Naive thymus-derived CD8-positive, alpha-beta T cell (primary cell): Measurements from ENCODE around the gene TXNRD1. TPM values are rescaled to one million over a fixed set of nuclear protein-coding genes. Genes with fewer than 3 reads are reported as not detected.
"Not testable (repeated sequence)": the region's sequence is repeated elsewhere in the genome, so short reads cannot be mapped to it uniquely, and the experiment has no call there.

Source experiments
- ATAC-seq, 2 donors: fragments of 150-1000 bp; cut with Tn5 transposase in 1 of 2; sonication (Bioruptor Pico), chemical (Tn5 transposase) in 1 of 2; 1 replicate in 1 of 2; 2 replicates in 1 of 2; pipeline ENCODE4 v1.10.0; 2021; ENCODE audit warnings: mild to moderate bottlenecking in 2 of 2, moderate library complexity in 2 of 2
- POLR2A ChIA-PET: fragments of 350-600 bp; sonication (Branson Sonifier 250); formaldehyde crosslinking; loops from one replicate; lab custom pipeline; 2021; ENCODE audit warnings: antibody characterized with exemption; lab: Charles Lee
- DNase-seq, 10 donors: peaks; one replicate each; pipeline versions ENCODE4 v3.0.0 to v3.0.0-alpha.2; 2020 to 2022
- H3K27ac Mint-ChIP-seq, 10 donors: one replicate each; pipeline ENCODE4 v1.8.0; 2020 to 2022; ENCODE audit warnings: mild to moderate bottlenecking in 10 of 10, mixed read lengths in 10 of 10, moderate library complexity in 4 of 10, inconsistent platforms in 1 of 10
- H3K27me3 Mint-ChIP-seq, 5 donors: one replicate each; pipeline ENCODE4 v1.8.0; 2021 to 2022; ENCODE audit warnings: mixed read lengths in 5 of 5
- H3K36me3 Mint-ChIP-seq, 3 donors: one replicate each; pipeline ENCODE4 v1.8.0; 2020 to 2022; ENCODE audit warnings: mixed read lengths in 3 of 3, mild to moderate bottlenecking in 2 of 3, inconsistent platforms in 1 of 3
- H3K4me1 Mint-ChIP-seq, 4 donors: one replicate each; pipeline ENCODE4 v1.8.0; 2021 to 2022; ENCODE audit warnings: mixed read lengths in 4 of 4
- H3K4me3 Mint-ChIP-seq, 10 donors: one replicate each; pipeline ENCODE4 v1.8.0; 2020 to 2022; ENCODE audit warnings: mild to moderate bottlenecking in 10 of 10, mixed read lengths in 10 of 10, moderate library complexity in 6 of 10, inconsistent platforms in 1 of 10
- H3K9me3 Mint-ChIP-seq, 9 donors: one replicate each; pipeline ENCODE4 v1.8.0; 2020 to 2022; ENCODE audit warnings: mixed read lengths in 9 of 9, mild to moderate bottlenecking in 3 of 9, inconsistent platforms in 1 of 9, moderate library complexity in 1 of 9
- polyA plus RNA-seq, 3 donors: library from polyadenylated mRNA; unstranded; fragments of 300-500 nt; fragmentation: Illumina TruSeq; gene quantifications; one replicate each; pipeline ENCODE4 v1.2.3, GENCODE V29; 2021
- total RNA-seq, 8 experiments: library from RNA in 2 of 8; stranded (reverse) in 2 of 8; gene quantifications; one replicate each; pipeline ENCODE4 v1.2.3 and lab custom pipeline; 2021 to 2026

TXNRD1 gene
- total RNA-seq (100 to 1,000 TPM in 1 of 2 experiments, 10 to 100 TPM in 1; 90.8 to 102 TPM), polyA plus RNA-seq (10 to 100 TPM; 18.7 to 29.6 (median 25.0) TPM), total RNA-seq (lab: John Stamatoyannopoulos, UW) (37.8 to 746 (median 189) reads per million in 6 experiments)

DNA sequence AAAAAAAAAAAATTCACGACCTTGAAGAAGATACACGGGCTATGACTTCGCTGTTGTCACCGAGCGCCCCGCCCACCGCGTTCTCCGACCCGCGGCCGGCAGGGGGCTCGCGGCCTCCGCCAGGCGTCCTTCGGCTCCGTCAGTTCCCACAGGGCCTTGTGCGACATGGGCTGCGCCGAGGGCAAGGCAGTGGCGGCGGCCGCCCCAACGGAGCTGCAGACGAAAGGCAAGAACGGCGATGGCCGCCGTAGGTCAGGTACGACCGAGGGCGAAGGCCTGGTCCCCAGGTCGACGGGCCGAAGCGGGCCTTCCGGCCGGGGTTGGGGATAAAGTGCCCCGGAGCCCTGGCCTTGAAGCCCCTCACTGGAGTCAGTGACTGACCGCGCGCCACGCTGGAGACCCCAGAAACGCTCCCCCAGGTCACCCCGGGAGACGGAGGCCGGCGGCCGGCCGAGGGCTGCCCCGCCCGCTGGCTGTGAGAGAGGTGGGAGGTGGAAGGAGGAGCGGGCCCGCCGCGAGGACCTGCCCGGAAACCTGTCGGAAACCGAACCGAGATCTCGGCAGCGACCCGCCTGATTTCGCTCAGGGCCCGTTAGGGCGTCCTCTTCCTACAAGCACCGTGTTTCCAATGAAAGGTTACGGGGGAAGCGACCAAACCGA is at the start of gene TXNRD1:
Gene TXNRD1 (plus strand): TSS at position 142 of the 660 bp plus-strand sequence. CDS start 24 bp downstream, at position 166.
- DNase-seq (peak; percentile 72 to 88 (median 79)), ATAC-seq (peak; percentile 96 to 98)
- Mint-ChIP-seq H3K27me3 (peaks cover 0 to 6% (median 2%) of the 10 kb centered on the region in 5 donors), H3K4me3 (peak within 1 kb of the TSS; percentile 73 to 86 (median 84)), H3K4me1 (peaks cover 8 to 25% (median 20%) of the 10 kb centered on the region in 4 donors), H3K9me3 (no peaks in the 10 kb centered on the region), H3K27ac (peak within 1 kb of the TSS in 8 of 10 donors; percentile 48 to 89 (median 76)), H3K36me3 (no peaks in the 10 kb centered on the region)
- POLR2A ChIA-PET = interaction anchor here (0.6 to 1.3 kb wide), 2 partner anchors 71 to 252 kb away, joined by 4 to 5 read pairs; no protein-coding TSS in a partner anchor

DNA sequence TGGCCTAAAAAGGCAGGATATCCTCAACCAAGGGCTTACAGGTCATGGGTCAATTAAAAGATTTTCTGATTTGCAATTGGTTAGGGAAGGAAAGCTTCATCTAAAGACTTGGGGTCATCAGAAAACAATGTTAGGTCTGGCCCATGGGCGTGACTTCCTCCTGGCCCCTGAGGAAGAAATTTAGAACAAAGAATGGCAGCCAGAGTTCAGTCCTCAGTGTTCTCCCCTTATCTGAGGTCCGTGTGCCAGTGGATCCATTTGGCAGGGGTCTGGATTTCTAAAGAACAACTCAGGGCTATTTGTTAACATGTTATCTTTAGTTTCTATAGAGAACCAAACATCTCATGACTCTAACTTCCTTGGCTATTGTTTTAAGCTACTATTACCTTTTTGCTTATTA is 49.8 kb upstream of the TXNRD1 start:
- no peaks in the 10 kb centered on the region for H3K36me3 Mint-ChIP-seq
- no peak overlapping the region for H3K4me3 Mint-ChIP-seq
- no peaks in the 10 kb centered on the region for H3K4me1 Mint-ChIP-seq
- POLR2A ChIA-PET = no interaction called here
- ATAC-seq (no peak), DNase-seq (no peak)
- no peaks in the 10 kb centered on the region for H3K9me3 Mint-ChIP-seq
- peaks cover 0 to 9% (median 2%) of the 10 kb centered on the region in 5 donors for H3K27me3 Mint-ChIP-seq
- H3K27ac Mint-ChIP-seq = no peak overlapping the region

DNA sequence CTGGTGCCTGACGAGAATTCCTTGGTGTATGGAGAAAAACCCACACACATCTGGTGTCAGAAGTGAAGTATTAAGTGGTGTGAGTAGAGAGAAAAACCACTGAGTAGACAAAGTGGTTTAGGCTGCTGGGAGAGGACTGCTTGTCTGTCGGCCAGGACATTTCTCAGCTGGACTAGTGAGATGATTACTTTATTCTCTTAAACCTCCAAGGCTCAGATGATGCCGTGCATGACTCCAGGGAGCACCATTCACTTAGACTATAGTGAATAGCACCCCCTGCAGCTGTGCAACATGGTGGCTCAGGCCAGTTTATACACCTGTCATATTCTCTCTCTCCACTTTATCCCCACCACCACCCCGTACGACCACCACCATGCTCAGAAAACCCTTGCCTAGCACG is 49.1 kb upstream of the TXNRD1 start:
- DNase-seq = no peak
- no peaks in the 10 kb centered on the region for H3K4me1 Mint-ChIP-seq
- no peak overlapping the region for H3K27ac Mint-ChIP-seq
- H3K27me3 Mint-ChIP-seq = peaks cover 0 to 9% (median 2%) of the 10 kb centered on the region in 5 donors
- no peaks in the 10 kb centered on the region for H3K36me3 Mint-ChIP-seq
- H3K9me3 Mint-ChIP-seq = no peaks in the 10 kb centered on the region
- no peak for ATAC-seq
- POLR2A ChIA-PET = interaction anchor here (0.7 kb wide), 1 partner anchor 190 kb away, joined by 6 read pairs; no protein-coding TSS in a partner anchor
- no peak overlapping the region for H3K4me3 Mint-ChIP-seq

DNA sequence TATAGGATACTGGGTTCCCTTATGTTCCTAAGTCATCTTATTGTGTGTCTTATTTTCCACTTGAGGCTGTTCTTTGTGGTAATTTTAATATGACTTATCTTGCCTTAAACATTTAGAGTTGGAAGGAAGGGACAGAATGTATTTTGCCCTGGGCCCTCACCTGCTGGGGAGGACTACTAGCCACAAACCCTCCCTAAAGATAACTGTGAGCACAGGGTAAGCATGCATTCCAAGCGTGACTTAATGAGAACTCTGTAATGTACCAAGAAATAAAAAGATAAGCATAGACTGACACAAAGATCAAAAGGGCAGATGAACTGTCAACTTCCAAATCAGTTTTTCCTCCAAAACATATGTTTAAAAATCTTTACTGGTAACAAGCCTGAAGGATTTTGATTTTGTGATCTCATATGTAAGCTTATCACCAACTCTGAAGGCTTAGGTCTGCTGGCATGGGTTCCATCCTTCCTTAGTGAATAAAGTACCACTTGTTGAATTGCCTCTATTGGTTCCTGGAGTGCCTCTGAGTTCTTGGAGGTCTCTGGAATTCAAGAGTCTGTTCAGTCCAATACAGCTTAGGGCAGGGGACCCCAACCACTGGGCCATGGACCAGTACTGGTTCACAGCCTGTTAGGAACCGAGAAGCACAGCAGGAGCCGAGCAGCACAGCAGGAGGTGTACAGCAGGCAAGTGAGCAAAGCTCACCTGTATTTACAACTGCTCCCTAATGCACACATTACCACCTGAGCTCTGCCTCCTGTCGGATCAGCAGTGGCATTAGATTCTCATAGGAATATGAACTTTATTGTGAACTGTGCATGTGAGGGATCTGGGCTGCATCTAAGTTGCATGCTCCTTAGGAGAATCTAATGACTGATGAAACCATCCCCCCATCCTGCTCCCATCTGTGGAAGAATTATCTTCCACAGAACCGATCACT is 47.8 kb upstream of the TXNRD1 start:
- Mint-ChIP-seq H3K27ac (no peak overlapping the region), H3K27me3 (peaks cover 0 to 9% (median 0%) of the 10 kb centered on the region in 5 donors), H3K4me3 (no peak overlapping the region), H3K4me1 (no peaks in the 10 kb centered on the region), H3K9me3 (no peaks in the 10 kb centered on the region), H3K36me3 (no peaks in the 10 kb centered on the region)
- POLR2A ChIA-PET = no interaction called here
- DNase-seq = no peak
- no peak for ATAC-seq

DNA sequence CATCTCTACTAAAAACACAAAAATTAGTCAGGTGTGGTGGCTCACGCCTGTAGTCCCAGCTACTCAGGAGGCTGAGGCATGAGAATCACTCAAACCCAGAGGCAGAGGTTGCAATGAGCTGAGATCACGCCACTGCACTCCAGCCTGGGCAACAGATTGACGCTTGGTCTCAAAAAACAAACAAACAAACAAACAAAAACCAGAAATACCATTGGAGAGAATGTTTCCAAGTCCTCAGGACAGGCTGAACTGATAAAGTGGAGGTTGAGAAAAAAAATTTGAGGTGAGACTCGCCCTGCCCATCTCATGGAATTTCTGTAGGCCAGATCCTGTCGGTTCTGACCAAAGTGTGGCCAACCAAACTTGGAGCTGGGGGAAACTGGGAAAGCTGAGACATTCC is 47.0 kb upstream of the TXNRD1 start:
- no peak overlapping the region for H3K4me3 Mint-ChIP-seq
- POLR2A ChIA-PET = no interaction called here
- peaks cover 0 to 9% (median 0%) of the 10 kb centered on the region in 5 donors for H3K27me3 Mint-ChIP-seq
- no peak for DNase-seq
- no peaks in the 10 kb centered on the region for H3K36me3 Mint-ChIP-seq
- no peaks in the 10 kb centered on the region for H3K4me1 Mint-ChIP-seq
- H3K27ac Mint-ChIP-seq = no peak overlapping the region
- no peak for ATAC-seq
- no peaks in the 10 kb centered on the region for H3K9me3 Mint-ChIP-seq

DNA sequence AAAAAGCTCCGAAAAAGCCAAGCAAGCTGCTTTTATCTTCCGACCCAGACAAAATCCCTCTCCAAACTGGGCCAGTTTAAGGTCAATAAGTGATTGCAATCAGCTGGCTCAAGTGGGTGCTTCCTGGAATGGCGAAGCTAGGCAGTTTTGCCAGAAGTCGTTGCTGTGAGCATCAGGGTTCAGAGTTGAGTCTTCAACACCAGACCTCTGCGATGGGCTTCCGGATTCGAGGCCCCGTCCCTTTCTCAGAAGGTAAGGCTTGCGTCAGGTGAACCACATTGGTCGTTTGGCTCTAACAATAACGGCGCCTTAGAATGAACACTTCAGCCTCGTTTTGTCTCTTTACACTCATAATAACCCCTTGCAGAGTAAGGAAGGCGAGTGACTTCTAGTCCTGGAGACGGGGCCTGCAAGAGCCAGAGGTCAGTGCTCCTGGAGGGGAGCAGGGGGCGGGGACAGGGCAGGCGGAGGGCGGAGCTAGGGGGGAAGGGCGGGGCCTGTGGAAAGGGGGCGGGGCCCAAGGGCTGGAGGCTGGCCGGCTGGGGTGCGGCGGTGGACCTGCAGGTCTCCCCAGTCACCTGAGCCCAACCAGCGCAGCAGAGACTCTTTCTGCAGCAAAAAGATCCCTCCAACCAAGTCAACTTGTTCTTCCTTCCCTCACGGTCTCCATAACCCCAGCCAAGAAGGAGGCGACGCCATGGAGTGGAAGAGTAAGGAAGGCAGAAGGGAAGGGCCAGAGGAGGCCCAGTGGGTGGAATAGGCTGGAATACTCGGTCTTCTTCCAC is 43.6 kb upstream of the TXNRD1 start:
- no peaks in the 10 kb centered on the region for H3K9me3 Mint-ChIP-seq
- H3K4me1 Mint-ChIP-seq = no peaks in the 10 kb centered on the region
- no peak overlapping the region for H3K4me3 Mint-ChIP-seq
- DNase-seq = no peak
- no peak for ATAC-seq
- peaks cover 0 to 9% (median 0%) of the 10 kb centered on the region in 5 donors for H3K27me3 Mint-ChIP-seq
- no peak overlapping the region for H3K27ac Mint-ChIP-seq
- POLR2A ChIA-PET = no interaction called here
- H3K36me3 Mint-ChIP-seq = no peaks in the 10 kb centered on the region

DNA sequence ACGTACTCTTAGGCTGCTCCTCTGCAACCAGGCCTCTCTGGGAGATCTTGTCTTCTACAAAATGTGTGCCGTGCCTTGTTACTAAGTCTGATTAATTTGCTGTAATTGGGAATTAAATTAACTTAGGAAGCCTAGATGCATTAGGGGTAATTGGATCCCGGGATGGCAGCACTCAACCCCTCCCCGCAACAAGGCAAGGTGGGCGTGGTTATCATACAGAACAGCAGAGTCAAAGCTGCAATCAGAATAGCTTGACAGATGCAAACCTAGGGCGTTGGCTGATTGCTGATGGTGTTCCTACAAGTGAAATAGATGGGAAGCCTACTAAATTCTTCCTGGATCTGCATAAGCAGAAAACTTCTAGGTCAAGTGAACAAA is 43.0 kb upstream of the TXNRD1 start:
- no peaks in the 10 kb centered on the region for H3K4me1 Mint-ChIP-seq
- no peaks in the 10 kb centered on the region for H3K36me3 Mint-ChIP-seq
- H3K27ac Mint-ChIP-seq = no peak overlapping the region
- H3K4me3 Mint-ChIP-seq = no peak overlapping the region
- no peak for ATAC-seq
- peaks cover 0 to 9% (median 0%) of the 10 kb centered on the region in 5 donors for H3K27me3 Mint-ChIP-seq
- no peaks in the 10 kb centered on the region for H3K9me3 Mint-ChIP-seq
- POLR2A ChIA-PET = no interaction called here
- DNase-seq = no peak

DNA sequence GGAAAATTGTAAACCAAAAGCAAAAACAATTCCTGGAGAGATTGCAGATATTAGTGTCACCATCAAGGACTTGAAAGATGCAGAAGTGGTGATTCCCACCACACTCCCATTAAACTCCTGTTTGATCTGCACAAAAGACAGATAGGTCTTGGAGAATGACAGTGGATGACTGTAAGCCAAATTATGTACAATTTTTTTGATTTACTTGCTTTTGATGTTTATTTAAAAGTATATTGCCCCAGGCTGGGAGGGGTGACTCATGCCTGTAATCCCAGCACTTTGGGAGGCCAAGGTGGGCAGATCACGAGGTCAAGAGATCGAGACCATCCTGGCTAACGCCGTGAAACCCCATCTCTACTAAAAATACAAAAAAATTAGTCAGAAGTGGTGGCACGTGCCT is 41.8 kb upstream of the TXNRD1 start:
- DNase-seq, POLR2A ChIA-PET, H3K27ac Mint-ChIP-seq, H3K27me3 Mint-ChIP-seq, H3K9me3 Mint-ChIP-seq, H3K4me1 Mint-ChIP-seq, H3K4me3 Mint-ChIP-seq, ATAC-seq, H3K36me3 Mint-ChIP-seq: not testable (repeated sequence)

DNA sequence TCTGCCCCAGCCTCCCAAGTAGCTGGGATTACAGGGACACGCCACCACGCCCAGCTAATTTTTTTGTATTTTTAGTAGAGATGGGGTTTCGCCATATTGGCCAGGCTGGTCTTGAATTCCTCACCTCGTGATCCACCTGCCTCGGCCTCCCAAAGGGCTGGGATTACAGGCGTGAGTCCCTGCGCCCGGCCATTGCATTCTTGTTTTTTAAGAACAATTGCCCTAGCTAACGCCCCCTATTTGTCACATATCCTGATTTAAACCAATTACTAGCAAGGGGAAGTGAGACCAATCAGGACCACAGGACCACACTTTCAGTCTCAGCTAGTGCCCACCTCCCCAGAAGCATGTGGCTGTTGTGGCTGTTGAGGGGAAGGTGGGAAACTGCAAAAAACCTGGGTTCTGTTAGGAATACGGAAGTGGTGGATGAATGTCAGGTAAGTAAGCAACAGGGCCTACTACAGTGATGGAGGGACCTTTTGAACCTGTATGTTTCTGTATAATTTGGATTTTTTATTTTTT is 39.8 kb upstream of the TXNRD1 start:
- Mint-ChIP-seq H3K27me3 (peaks cover 0 to 4% (median 0%) of the 10 kb centered on the region in 5 donors), H3K36me3 (no peaks in the 10 kb centered on the region), H3K9me3 (no peaks in the 10 kb centered on the region), H3K27ac (no peak overlapping the region), H3K4me3 (no peak overlapping the region), H3K4me1 (no peaks in the 10 kb centered on the region)
- POLR2A ChIA-PET = no interaction called here
- DNase-seq (no peak), ATAC-seq (no peak)

DNA sequence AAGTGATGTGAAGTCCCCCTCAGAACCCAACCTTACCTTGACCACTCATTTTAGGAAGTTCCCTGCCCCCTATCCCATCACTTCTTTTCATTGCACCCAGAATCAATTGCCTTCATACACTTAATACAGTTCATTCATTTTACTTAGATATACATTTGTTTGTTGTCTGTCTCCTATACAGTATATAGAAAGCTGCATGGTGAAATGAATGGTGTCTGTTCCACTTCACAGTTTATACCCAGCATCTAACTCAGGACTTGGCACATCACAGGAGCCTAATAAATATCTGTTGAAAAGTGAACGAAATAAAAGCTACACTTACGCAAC is 38.3 kb upstream of the TXNRD1 start:
- POLR2A ChIA-PET = no interaction called here

DNA sequence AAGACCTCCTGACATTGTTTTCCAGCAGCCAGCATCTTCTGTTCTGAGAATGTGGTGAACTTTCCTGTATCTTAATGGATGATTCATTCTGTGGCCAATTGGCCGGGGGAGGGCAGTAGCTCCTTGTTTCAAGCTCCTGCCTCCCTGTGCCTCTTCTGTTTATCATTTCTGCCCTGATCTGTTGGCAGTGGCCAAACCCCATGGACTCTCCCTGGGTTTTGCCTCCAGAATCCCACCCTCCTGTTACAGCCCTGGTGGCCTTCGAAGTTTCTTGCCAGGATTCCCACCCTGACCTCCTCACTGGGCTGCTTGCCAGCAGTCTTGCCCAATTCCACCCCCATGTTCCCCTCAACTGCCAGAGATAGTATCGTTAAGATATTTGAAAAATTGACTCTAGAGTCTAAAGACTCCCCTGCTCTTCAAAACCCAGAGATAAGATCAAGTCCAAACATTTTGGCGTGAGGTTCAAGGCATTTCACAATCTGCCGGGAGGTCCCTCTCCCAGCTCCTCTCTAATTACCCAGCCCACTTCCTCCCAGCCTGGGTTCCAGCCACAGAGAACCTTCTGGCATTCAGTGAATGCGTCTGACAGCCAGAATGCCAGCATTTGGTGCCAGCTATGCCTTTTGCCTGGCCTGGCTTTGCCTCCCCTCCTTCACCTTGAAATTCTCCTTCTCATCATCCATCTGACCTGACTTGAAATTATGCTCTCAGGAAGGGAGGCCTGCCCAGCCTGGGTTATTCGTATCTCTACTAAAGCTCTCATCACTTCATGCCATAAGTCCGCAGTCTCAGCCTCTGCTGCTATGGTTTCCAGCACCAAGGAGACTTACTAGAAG is 37.7 kb upstream of the TXNRD1 start:
- DNase-seq (no peak), ATAC-seq (no peak)
- no peaks in the 10 kb centered on the region for H3K36me3 Mint-ChIP-seq
- POLR2A ChIA-PET = no interaction called here
- peak overlapping the region in 1 of 10 donors; percentile 9 for H3K27ac Mint-ChIP-seq
- no peaks in the 10 kb centered on the region for H3K4me1 Mint-ChIP-seq
- H3K9me3 Mint-ChIP-seq = no peaks in the 10 kb centered on the region
- H3K27me3 Mint-ChIP-seq = peaks cover 0 to 4% (median 2%) of the 10 kb centered on the region in 5 donors
- no peak overlapping the region for H3K4me3 Mint-ChIP-seq

More for the DNA sequence above, 38.3 kb upstream of the TXNRD1 start:
- ATAC-seq (no peak), DNase-seq (no peak)
- H3K4me3 Mint-ChIP-seq = no peak overlapping the region
- peaks cover 0 to 4% (median 2%) of the 10 kb centered on the region in 5 donors for H3K27me3 Mint-ChIP-seq
- no peaks in the 10 kb centered on the region for H3K9me3 Mint-ChIP-seq
- H3K36me3 Mint-ChIP-seq = no peaks in the 10 kb centered on the region
- peak overlapping the region in 1 of 10 donors; percentile 9 for H3K27ac Mint-ChIP-seq
- H3K4me1 Mint-ChIP-seq = no peaks in the 10 kb centered on the region
